22Rv1 (cell line): Measurements from ENCODE around the gene ATP5ME.

Source experiments
- ZFX ChIP-seq: fragments of 450-650 bp; IDR thresholded peaks from 2 replicates; pipeline ENCODE4 v1.6.1; 2017; ENCODE audit warnings: antibody characterized with exemption, borderline replicate concordance
- TF ChIP-seq, protein P1 (sequence below): fragments of 450-650 bp; IDR thresholded peaks from 2 replicates; pipeline ENCODE4 v1.5.1; 2017; ENCODE audit warnings: mild to moderate bottlenecking

DNA sequence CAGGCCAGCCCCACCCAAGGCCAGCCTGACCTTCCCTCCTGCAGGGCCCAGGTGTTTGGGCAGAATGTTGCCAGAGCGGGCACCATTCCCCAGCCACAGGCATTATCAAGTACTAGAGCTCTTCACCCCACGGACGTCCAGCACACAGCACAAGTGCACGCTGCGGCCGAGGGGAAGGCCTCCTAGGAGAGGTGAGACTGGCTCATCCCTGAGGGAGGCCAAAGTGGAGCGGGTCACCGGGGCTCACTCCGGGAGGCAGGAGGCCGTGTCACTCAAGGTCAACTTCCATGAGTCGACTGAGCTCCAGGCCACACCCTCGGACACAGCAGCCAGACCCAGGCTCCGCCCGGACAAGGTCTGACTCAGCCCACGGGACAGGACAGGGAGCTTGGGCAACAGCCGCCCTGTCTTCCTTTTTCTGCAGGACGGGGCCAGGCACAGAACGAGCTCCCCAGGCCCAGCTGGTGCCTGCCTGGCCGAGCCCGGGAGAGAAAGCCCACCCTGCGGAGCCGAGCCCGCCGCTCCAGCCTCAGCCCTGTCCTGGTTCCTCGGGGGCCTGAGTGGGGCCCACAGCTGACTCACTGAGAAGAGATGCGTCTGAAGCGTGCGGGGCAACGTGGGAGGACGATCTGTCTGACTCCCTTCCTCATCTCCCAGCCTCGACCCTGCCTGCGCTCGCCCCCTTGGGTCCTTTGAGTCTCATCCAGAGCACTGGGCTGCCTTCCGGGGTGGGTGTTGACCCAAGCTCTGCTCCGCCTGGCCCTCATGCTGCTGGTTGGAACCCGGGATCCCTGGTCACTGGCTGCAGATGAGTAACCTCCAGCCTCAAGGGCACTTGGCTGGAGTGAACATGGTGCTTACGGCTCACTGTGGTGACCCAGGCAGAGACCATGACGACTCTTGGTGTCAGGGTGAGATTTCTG lies 13.2 kb upstream of the ATP5ME start:
- TF ChIP-seq, protein P1, sequence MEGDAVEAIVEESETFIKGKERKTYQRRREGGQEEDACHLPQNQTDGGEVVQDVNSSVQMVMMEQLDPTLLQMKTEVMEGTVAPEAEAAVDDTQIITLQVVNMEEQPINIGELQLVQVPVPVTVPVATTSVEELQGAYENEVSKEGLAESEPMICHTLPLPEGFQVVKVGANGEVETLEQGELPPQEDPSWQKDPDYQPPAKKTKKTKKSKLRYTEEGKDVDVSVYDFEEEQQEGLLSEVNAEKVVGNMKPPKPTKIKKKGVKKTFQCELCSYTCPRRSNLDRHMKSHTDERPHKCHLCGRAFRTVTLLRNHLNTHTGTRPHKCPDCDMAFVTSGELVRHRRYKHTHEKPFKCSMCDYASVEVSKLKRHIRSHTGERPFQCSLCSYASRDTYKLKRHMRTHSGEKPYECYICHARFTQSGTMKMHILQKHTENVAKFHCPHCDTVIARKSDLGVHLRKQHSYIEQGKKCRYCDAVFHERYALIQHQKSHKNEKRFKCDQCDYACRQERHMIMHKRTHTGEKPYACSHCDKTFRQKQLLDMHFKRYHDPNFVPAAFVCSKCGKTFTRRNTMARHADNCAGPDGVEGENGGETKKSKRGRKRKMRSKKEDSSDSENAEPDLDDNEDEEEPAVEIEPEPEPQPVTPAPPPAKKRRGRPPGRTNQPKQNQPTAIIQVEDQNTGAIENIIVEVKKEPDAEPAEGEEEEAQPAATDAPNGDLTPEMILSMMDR: no peak
- TF ChIP-seq ZFX: no peak
